IMR-90 (cell line): ENCODE data around the gene FIS1. TPM values are rescaled to one million over a fixed set of nuclear protein-coding genes. Genes with fewer than 3 reads are reported as not detected.

Experiments
- ATAC-seq: fragments of 200-7000 bp; cut with Tn5 transposase; 2 replicates; pipeline ENCODE4 v1.9.1; 2020; ENCODE audit warnings: low read depth, mild to moderate bottlenecking, moderate library complexity
- BruUV-seq: library from RNA; stranded (reverse); fragments of 400-500 nt; replicated peaks from 2 replicates; lab custom pipeline; 2021; lab: Mats Ljungman, UMichigan
- CTCF ChIA-PET: fragments of 300-600 bp; formaldehyde crosslinking; extraction: SDS; loops from one replicate; lab custom pipeline; 2021; ENCODE audit warnings: antibody characterized with exemption; lab: Yijun Ruan, JAX
- POLR2A ChIA-PET: fragments of 300-600 bp; sonication (Branson Sonifier 250); formaldehyde crosslinking; loops from one replicate; lab custom pipeline; 2022; ENCODE audit warnings: antibody characterized with exemption; ENCODE audit not compliant: unreplicated experiment; lab: Charles Lee
- DNase-seq: peaks from one replicate; pipeline ENCODE4 v3.0.0; 2013
- H2AFZ ChIP-seq: replicated peaks from 2 replicates; pipeline ENCODE3; 2013; ENCODE audit warnings: low read length, mild to moderate bottlenecking; ENCODE audit not compliant: poor library complexity
- H2AK5ac ChIP-seq: 2 replicates; pipeline ENCODE4 v1.6.1; 2013; ENCODE audit warnings: low read depth, low read length, inconsistent platforms
- H2AK9ac ChIP-seq: replicated peaks from 2 replicates; pipeline ENCODE3; 2013; ENCODE audit warnings: mild to moderate bottlenecking, low read depth, low read length, moderate library complexity; ENCODE audit not compliant: poor library complexity
- H2BK120ac ChIP-seq: 2 replicates; pipeline ENCODE4 v1.6.1; 2013; ENCODE audit warnings: low read depth, low read length, inconsistent platforms
- H2BK15ac ChIP-seq: 3 replicates; pipeline ENCODE4 v1.6.1; 2013; ENCODE audit warnings: low read depth, low read length, inconsistent platforms
- H2BK20ac ChIP-seq: 2 replicates; pipeline ENCODE4 v1.6.1; 2013; ENCODE audit warnings: low read depth, mild to moderate bottlenecking, inconsistent platforms, low read length, moderate library complexity
- H2BK5ac ChIP-seq: 2 replicates; pipeline ENCODE4 v1.6.1; 2013; ENCODE audit warnings: mild to moderate bottlenecking, low read depth, low read length, inconsistent platforms; ENCODE audit not compliant: poor library complexity, severe bottlenecking
- H3K14ac ChIP-seq: replicated peaks from 2 replicates; pipeline ENCODE4 v1.6.1; 2013; ENCODE audit warnings: low read depth, low read length, inconsistent platforms
- H3K18ac ChIP-seq: 2 replicates; pipeline ENCODE4 v1.6.1; 2013; ENCODE audit warnings: low read depth, low read length, control low read depth
- H3K23ac ChIP-seq: 2 replicates; pipeline ENCODE4 v1.6.1; 2013; ENCODE audit warnings: low read depth, low read length, inconsistent platforms
- H3K27ac ChIP-seq: 2 replicates; pipeline ENCODE4 v1.5.1; 2013; ENCODE audit warnings: mild to moderate bottlenecking, control low read depth, low read length; ENCODE audit not compliant: insufficient read depth
- H3K27me3 ChIP-seq: 2 replicates; pipeline ENCODE4 v1.6.1; 2013; ENCODE audit warnings: low read length; ENCODE audit not compliant: control insufficient read depth, insufficient read depth
- H3K36me3 ChIP-seq: 2 replicates; pipeline ENCODE4 v1.6.1; 2013; ENCODE audit warnings: low read length, mixed read lengths; ENCODE audit not compliant: control insufficient read depth, insufficient read depth
- H3K4ac ChIP-seq: 2 replicates; pipeline ENCODE4 v1.6.1; 2013; ENCODE audit warnings: low read depth, low read length, inconsistent platforms
- H3K4me1 ChIP-seq: 2 replicates; pipeline ENCODE4 v1.6.1; 2013; ENCODE audit warnings: low read length, mixed read lengths; ENCODE audit not compliant: control insufficient read depth, insufficient read depth
- H3K4me2 ChIP-seq: 2 replicates; pipeline ENCODE4 v1.6.1; 2013; ENCODE audit warnings: low read depth, mild to moderate bottlenecking, control low read depth, low read length, moderate library complexity
- H3K4me3 ChIP-seq: 2 replicates; pipeline ENCODE4 v1.5.1; 2013; ENCODE audit warnings: low read depth, mild to moderate bottlenecking, control low read depth, low read length, moderate library complexity; ENCODE audit not compliant: insufficient read depth
- H3K56ac ChIP-seq: 2 replicates; pipeline ENCODE4 v1.6.1; 2013; ENCODE audit warnings: low read length, inconsistent platforms; ENCODE audit not compliant: insufficient read depth; ENCODE audit errors: extremely low read depth
- H3K79me1 ChIP-seq, 2 experiments: 2 replicates each; pipeline ENCODE4 v1.6.1; 2013; ENCODE audit warnings: low read length in 2 of 2, inconsistent platforms in 1 of 2, low read depth in 1 of 2
- H3K9ac ChIP-seq: 2 replicates; pipeline ENCODE4 v1.6.1; 2013; ENCODE audit warnings: low read depth, low read length, control low read depth
- H3K9me1 ChIP-seq: 2 replicates; pipeline ENCODE4 v1.6.1; 2013; ENCODE audit warnings: low read length, inconsistent platforms; ENCODE audit not compliant: insufficient read depth
- H3K9me3 ChIP-seq: 2 replicates; pipeline ENCODE4 v1.6.1; 2013; ENCODE audit warnings: low read length; ENCODE audit not compliant: control insufficient read depth, insufficient read depth
- H4K20me1 ChIP-seq: 2 replicates; pipeline ENCODE4 v1.6.1; 2013; ENCODE audit warnings: low read length, inconsistent platforms; ENCODE audit not compliant: insufficient read depth
- H4K5ac ChIP-seq: 2 replicates; pipeline ENCODE4 v1.6.1; 2013; ENCODE audit warnings: mild to moderate bottlenecking, low read depth, low read length, control low read depth
- H4K8ac ChIP-seq, 2 experiments: 2 replicates each; pipeline ENCODE4 v1.6.1; 2013; ENCODE audit warnings: low read depth in 2 of 2, low read length in 2 of 2, control low read depth in 1 of 2, inconsistent platforms in 1 of 2
- H4K91ac ChIP-seq: 2 replicates; pipeline ENCODE4 v1.6.1; 2013; ENCODE audit warnings: low read depth, low read length, inconsistent platforms; ENCODE audit not compliant: insufficient read depth
- BHLHE40 ChIP-seq: fragments of 150-350 bp; IDR thresholded peaks from 2 replicates; pipeline ENCODE4 v1.6.1; 2016; ENCODE audit warnings: mild to moderate bottlenecking, low read depth, low read length
- CHD1 ChIP-seq: IDR thresholded peaks from 2 replicates; pipeline ENCODE4 v1.6.1; 2012; ENCODE audit warnings: low read depth, low read length, improper control_type of control experiment
- FOS ChIP-seq: fragments of 150-350 bp; IDR thresholded peaks from 2 replicates; pipeline ENCODE4 v1.6.1; 2016; ENCODE audit warnings: low read depth, low read length
- MAZ ChIP-seq: IDR thresholded peaks from 2 replicates; pipeline ENCODE4 v1.6.1; 2012; ENCODE audit warnings: low read depth, mild to moderate bottlenecking, low read length, improper control_type of control experiment, moderate library complexity, borderline replicate concordance
- MXI1 ChIP-seq: IDR thresholded peaks from 2 replicates; pipeline ENCODE4 v1.6.1; 2012; ENCODE audit warnings: low read depth, mild to moderate bottlenecking, low read length, moderate library complexity, borderline replicate concordance
- POLR2A ChIP-seq: IDR thresholded peaks from 2 replicates; pipeline ENCODE4 v1.6.1; 2012; ENCODE audit warnings: mild to moderate bottlenecking, low read depth, low read length
- RAD21 ChIP-seq: IDR thresholded peaks from 2 replicates; pipeline ENCODE4 v1.6.1; 2012; ENCODE audit warnings: low read length, improper control_type of control experiment
- RCOR1 ChIP-seq: IDR thresholded peaks from 2 replicates; pipeline ENCODE4 v1.6.1; 2012; ENCODE audit warnings: mild to moderate bottlenecking, low read length, improper control_type of control experiment; ENCODE audit not compliant: insufficient replicate concordance
- RFX5 ChIP-seq: IDR thresholded peaks from 2 replicates; pipeline ENCODE4 v1.8.0; 2012; ENCODE audit warnings: low read depth, mild to moderate bottlenecking, low read length, moderate library complexity
- WGBS, 2 experiments: methylation state at CpG; one replicate each; pipeline versions ENCODE4 v1.1.5 to v1.1.7; 2013; ENCODE audit warnings: missing lambda C conversion rate in 2 of 2; ENCODE audit not compliant: insufficient read length in 1 of 2; ENCODE audit errors: extremely low coverage in 2 of 2; 5-methylcytosine and 5-hydroxymethylcytosine counted together
- dilution Hi-C: fragments of 300-500 bp; cut with HindIII; formaldehyde crosslinking; loops from one replicate; pipeline ENCODE4 v1.14.3; 2018; ENCODE audit warnings: low sequenced_read_pairs; ENCODE audit not compliant: unreplicated experiment
- in situ Hi-C: fragments of 300-500 bp; cut with MboI; formaldehyde crosslinking; loops from 3 replicates; pipeline ENCODE4 v1.14.3; 2019; ENCODE audit warnings: low sequenced_read_pairs, inconsistent platforms, mixed read lengths
- intact Hi-C: fragments of 100-400 bp; cut with micrococcal nuclease; formaldehyde crosslinking; loops from 2 replicates; pipeline ENCODE4 v1.10.0; 2022
- polyA plus RNA-seq, 3 experiments: library from polyadenylated mRNA; depleted of rRNA; stranded (reverse); fragments of >200 nt; gene quantifications; 2 replicates each; pipeline ENCODE4 v1.2.3, GENCODE V29; 2012; ENCODE audit warnings: low replicate concordance in 1 of 3
- total RNA-seq: library from RNA; depleted of rRNA; stranded (reverse); fragments of >200 nt; gene quantifications from 2 replicates; pipeline ENCODE4 v1.2.3, GENCODE V29; 2012
- TF ChIP-seq, protein P1 (sequence below): fragments of 150-350 bp; IDR thresholded peaks from 2 replicates; pipeline ENCODE4 v1.6.1; 2016; ENCODE audit warnings: low read depth, mild to moderate bottlenecking, low read length, moderate library complexity, borderline replicate concordance
- TF ChIP-seq, protein P2 (sequence below): conservative IDR thresholded peaks from 2 replicates; pipeline ENCODE4 v1.5.1; 2012; ENCODE audit warnings: mild to moderate bottlenecking, low read depth, low read length, improper control_type of control experiment

FIS1 gene
- total and polyA plus RNA-seq, 2 of the 4 experiments (the other 2 are of a cell fraction) = 293 to 489 TPM

GRCh38 chr7:101217388-101218235, 27.3 kb downstream of the FIS1 start, which contains the start of the genes PLOD3 and ZNHIT1:
TSS of gene PLOD3 (minus strand) at chr7:101217581. CDS start at chr7:101217274, 307 bp downstream.
TSS of gene ZNHIT1 (plus strand) at chr7:101218165. CDS start at chr7:101218196, 31 bp downstream.
- Histone ChIP-seq H3K18ac (peak within 1 kb of the TSS; percentile 75), H2AK5ac (peak within 1 kb of the TSS; percentile 96), H4K5ac (peak within 1 kb of the TSS; percentile 95), H3K56ac (peak within 1 kb of the TSS; percentile 93), H4K8ac (peak within 1 kb of the TSS; percentile 85 to 95), H3K14ac (peak within 1 kb of the TSS; percentile 100), H2BK5ac (peak within 1 kb of the TSS; percentile 84), H3K9me3 (no peaks in the 10 kb centered on the region), H2BK120ac (peak within 1 kb of the TSS; percentile 68), H4K20me1 (peaks cover 8% of the 10 kb centered on the region; the same call in 1 of the 2 replicates), H3K23ac (peak within 1 kb of the TSS; percentile 99), H3K4me1 (peaks cover 9% of the 10 kb centered on the region), H2AFZ (peak within 1 kb of the TSS; percentile 87), H3K27ac (peak within 1 kb of the TSS; percentile 89), H2AK9ac (peak within 1 kb of the TSS; percentile 98), H3K36me3 (peaks cover 20% of the 10 kb centered on the region), H4K91ac (peak within 1 kb of the TSS; percentile 92), H3K4ac (peak within 1 kb of the TSS; percentile 99), H3K4me3 (peak within 1 kb of the TSS; percentile 96), H2BK20ac (0 out of 2 replicates have a peak within 1 kb of the TSS, but pooled peaks have one; percentile 2), H3K4me2 (peak within 1 kb of the TSS; percentile 100), H3K27me3 (no peaks in the 10 kb centered on the region), H3K79me1 (peaks cover 25 to 60% of the 10 kb centered on the region in 2 experiments), H3K9me1 (peaks cover 4% of the 10 kb centered on the region), H3K9ac (peak within 1 kb of the TSS; percentile 83), H2BK15ac (peak within 1 kb of the TSS; percentile 45; the same call in 1 of the 3 replicates)
- CTCF ChIA-PET = interaction anchor here (0.5 to 3.0 kb wide), 7 partner anchors 18 to 305 kb away, joined by 3 to 8 read pairs (median 4); no protein-coding TSS in a partner anchor
- BruUV-seq = no TSS peak
- dilution Hi-C loops = no loop called here
- DNase-seq = peak; percentile 97
- in situ Hi-C loops = no loop called here
- peak; percentile 92 for ATAC-seq
- POLR2A ChIA-PET = interaction anchor here (0.6 to 1.6 kb wide), 5 partner anchors 10 to 634 kb away, joined by 3 to 7 read pairs (median 4); partner anchors contain the start of gene SERPINE1
- 0% methylated on average over 34 of the region's 57 CpGs; no CpG with 5 or more reads in 1 of the 2 experiments for WGBS, 2 experiments
- TF ChIP-seq, protein P1, sequence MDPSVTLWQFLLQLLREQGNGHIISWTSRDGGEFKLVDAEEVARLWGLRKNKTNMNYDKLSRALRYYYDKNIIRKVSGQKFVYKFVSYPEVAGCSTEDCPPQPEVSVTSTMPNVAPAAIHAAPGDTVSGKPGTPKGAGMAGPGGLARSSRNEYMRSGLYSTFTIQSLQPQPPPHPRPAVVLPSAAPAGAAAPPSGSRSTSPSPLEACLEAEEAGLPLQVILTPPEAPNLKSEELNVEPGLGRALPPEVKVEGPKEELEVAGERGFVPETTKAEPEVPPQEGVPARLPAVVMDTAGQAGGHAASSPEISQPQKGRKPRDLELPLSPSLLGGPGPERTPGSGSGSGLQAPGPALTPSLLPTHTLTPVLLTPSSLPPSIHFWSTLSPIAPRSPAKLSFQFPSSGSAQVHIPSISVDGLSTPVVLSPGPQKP = 0 out of 2 replicates have a peak, but pooled peaks have one; percentile 66
- TF ChIP-seq MXI1 (peak; percentile 77), POLR2A (peak; percentile 64; the same call in 1 of the 2 replicates), RCOR1 (no peak), MAZ (peak; percentile 45; the same call in 1 of the 2 replicates), RFX5 (no peak), FOS (no peak), BHLHE40 (peak; percentile 56; the same call in 1 of the 2 replicates), RAD21 (peak; percentile 7; the same call in 1 of the 2 replicates), CHD1 (no peak)
- TF ChIP-seq, protein P2, sequence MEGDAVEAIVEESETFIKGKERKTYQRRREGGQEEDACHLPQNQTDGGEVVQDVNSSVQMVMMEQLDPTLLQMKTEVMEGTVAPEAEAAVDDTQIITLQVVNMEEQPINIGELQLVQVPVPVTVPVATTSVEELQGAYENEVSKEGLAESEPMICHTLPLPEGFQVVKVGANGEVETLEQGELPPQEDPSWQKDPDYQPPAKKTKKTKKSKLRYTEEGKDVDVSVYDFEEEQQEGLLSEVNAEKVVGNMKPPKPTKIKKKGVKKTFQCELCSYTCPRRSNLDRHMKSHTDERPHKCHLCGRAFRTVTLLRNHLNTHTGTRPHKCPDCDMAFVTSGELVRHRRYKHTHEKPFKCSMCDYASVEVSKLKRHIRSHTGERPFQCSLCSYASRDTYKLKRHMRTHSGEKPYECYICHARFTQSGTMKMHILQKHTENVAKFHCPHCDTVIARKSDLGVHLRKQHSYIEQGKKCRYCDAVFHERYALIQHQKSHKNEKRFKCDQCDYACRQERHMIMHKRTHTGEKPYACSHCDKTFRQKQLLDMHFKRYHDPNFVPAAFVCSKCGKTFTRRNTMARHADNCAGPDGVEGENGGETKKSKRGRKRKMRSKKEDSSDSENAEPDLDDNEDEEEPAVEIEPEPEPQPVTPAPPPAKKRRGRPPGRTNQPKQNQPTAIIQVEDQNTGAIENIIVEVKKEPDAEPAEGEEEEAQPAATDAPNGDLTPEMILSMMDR = peak; percentile 11; the same call in 1 of the 2 replicates
- intact Hi-C loops = loop anchor here (2.0 kb wide), 1 partner anchor 27 kb away; the partner anchor contains the start of gene FIS1
